GM12878 (cell line): ENCODE results near the gene XAGE5. TPM values are rescaled to one million over a fixed set of nuclear protein-coding genes. Genes with fewer than 3 reads are reported as not detected.

Experiments
- ATAC-seq: fragments of 200-7000 bp; cut with Tn5 transposase; 3 replicates; pipeline ENCODE4 v1.9.1; 2020; ENCODE audit warnings: mild to moderate bottlenecking, moderate library complexity
- BruUV-seq: library from RNA; stranded (reverse); fragments of 400-500 nt; replicated peaks from 2 replicates; lab custom pipeline; 2021; lab: Mats Ljungman, UMichigan
- CTCF ChIA-PET: fragments of 300-600 bp; sonication (Branson Sonifier 250); formaldehyde crosslinking; extraction: SDS; loops from one replicate; lab custom pipeline; 2021; ENCODE audit warnings: inconsistent platforms; lab: Yijun Ruan, JAX
- POLR2A ChIA-PET: fragments of 350-600 bp; formaldehyde crosslinking; extraction: SDS; loops from one replicate; lab custom pipeline; 2021; ENCODE audit warnings: inconsistent platforms; lab: Charles Lee
- RAD21 ChIA-PET: fragments of 300-600 bp; sonication (Branson Sonifier 250); formaldehyde crosslinking; loops from one replicate; lab custom pipeline; 2023; ENCODE audit warnings: antibody characterized with exemption; ENCODE audit not compliant: unreplicated experiment; lab: Charles Lee
- SMC1A ChIA-PET: fragments of 300-600 bp; sonication (Branson Sonifier 250); formaldehyde crosslinking; loops from one replicate; lab custom pipeline; 2023; ENCODE audit not compliant: unreplicated experiment, uncharacterized antibody; lab: Charles Lee
- DNase-seq: peaks from one replicate; pipeline ENCODE4 v3.0.0-alpha.2; 2011; ENCODE audit warnings: low read depth, low spot score
- FAIRE-seq: peaks from 3 replicates; lab custom pipeline; 2011; peaks lifted over from hg19 to GRCh38; lab: Jason Lieb, UNC
- H2AFZ ChIP-seq: 2 replicates; pipeline ENCODE4 v1.6.0; 2011; ENCODE audit warnings: low read depth, low read length, control low read depth; ENCODE audit not compliant: control insufficient read depth
- H3K27ac ChIP-seq: 2 replicates; pipeline ENCODE4 v1.5.1; 2011; ENCODE audit warnings: control low read depth; ENCODE audit not compliant: control insufficient read depth, insufficient read depth
- H3K27me3 ChIP-seq, 2 experiments: replicated peaks in 1 of 2; 2 replicates each; pipeline versions ENCODE4 v1.6.0 to v1.6.1; 2011; ENCODE audit warnings: low read length in 1 of 2; ENCODE audit not compliant: control insufficient read depth in 2 of 2, insufficient read depth in 2 of 2
- H3K36me3 ChIP-seq, 2 experiments: 2 replicates each; pipeline ENCODE4 v1.5.1; 2011; ENCODE audit warnings: low read length in 1 of 2; ENCODE audit not compliant: control insufficient read depth in 2 of 2, insufficient read depth in 2 of 2
- H3K4me1 ChIP-seq: 2 replicates; pipeline ENCODE4 v1.6.1; 2011; ENCODE audit warnings: mild to moderate bottlenecking, low read length, moderate library complexity, mixed read lengths; ENCODE audit not compliant: control insufficient read depth, insufficient read depth
- H3K4me2 ChIP-seq: 2 replicates; pipeline ENCODE4 v1.6.0; 2011; ENCODE audit warnings: control low read depth; ENCODE audit not compliant: control insufficient read depth, insufficient read depth
- H3K4me3 ChIP-seq: fragments of 200-600 bp; sonication (generic); 2 replicates; pipeline ENCODE4 v1.5.1; 2016
- H3K79me2 ChIP-seq: 2 replicates; pipeline ENCODE4 v1.6.0; 2011; ENCODE audit warnings: low read length; ENCODE audit not compliant: control insufficient read depth, insufficient read depth
- H3K9ac ChIP-seq: 2 replicates; pipeline ENCODE4 v1.8.0; 2011; ENCODE audit warnings: low read length, control low read depth, mixed read lengths; ENCODE audit not compliant: control insufficient read depth, insufficient read depth
- H3K9me3 ChIP-seq: replicated peaks from 3 replicates; pipeline ENCODE4 v1.5.1; 2011; ENCODE audit warnings: mild to moderate bottlenecking, low read length; ENCODE audit not compliant: control insufficient read depth, insufficient read depth
- H4K20me1 ChIP-seq: 2 replicates; pipeline ENCODE4 v1.6.0; 2011; ENCODE audit not compliant: control insufficient read depth, insufficient read depth
- ATF7 ChIP-seq: fragments of 450-650 bp; IDR thresholded peaks from 2 replicates; pipeline ENCODE4 v1.6.1; 2016; ENCODE audit warnings: low read depth, mild to moderate bottlenecking
- CBFB ChIP-seq: IDR thresholded peaks from 2 replicates; pipeline ENCODE4 v1.6.1; 2016; ENCODE audit warnings: antibody characterized with exemption, low read depth
- SIN3A ChIP-seq: IDR thresholded peaks from 2 replicates; pipeline ENCODE4 v1.6.1; 2012; ENCODE audit warnings: low read depth, low read length, improper control_type of control experiment
- TARDBP ChIP-seq: IDR thresholded peaks from 2 replicates; pipeline ENCODE4 v1.6.1; 2016; ENCODE audit warnings: borderline replicate concordance
- TCF12 ChIP-seq: IDR thresholded peaks from 2 replicates; pipeline ENCODE4 v1.6.1; 2011; ENCODE audit warnings: low read depth, mild to moderate bottlenecking, low read length
- ZNF207 ChIP-seq: fragments of 450-650 bp; IDR thresholded peaks from 2 replicates; pipeline ENCODE4 v1.6.1; 2014; ENCODE audit warnings: antibody characterized with exemption, mild to moderate bottlenecking, borderline replicate concordance
- ZNF217 ChIP-seq: fragments of 450-650 bp; IDR thresholded peaks from 2 replicates; pipeline ENCODE4 v1.6.1; 2017; ENCODE audit warnings: antibody characterized with exemption, mild to moderate bottlenecking
- ZNF24 ChIP-seq: fragments of 450-650 bp; IDR thresholded peaks from 2 replicates; pipeline ENCODE4 v1.6.1; 2017; ENCODE audit warnings: antibody characterized with exemption, mild to moderate bottlenecking
- ZNF622 ChIP-seq: fragments of 450-650 bp; IDR thresholded peaks from 2 replicates; pipeline ENCODE4 v1.6.1; 2017; ENCODE audit warnings: mild to moderate bottlenecking, inconsistent platforms
- WGBS: methylation state at CpG from one replicate; pipeline ENCODE4 v1.1.6; 2016; ENCODE audit warnings: low lambda C conversion rate; ENCODE audit not compliant: insufficient replicate concordance, insufficient coverage; ENCODE audit errors: missing lambda C conversion rate; 5-methylcytosine and 5-hydroxymethylcytosine counted together
- in situ Hi-C: fragments of 300-500 bp; cut with MboI; formaldehyde crosslinking; loops from 9 replicates; pipeline ENCODE4 v1.14.3; 2018; ENCODE audit warnings: mixed read lengths
- intact Hi-C: fragments of 100-400 bp; cut with micrococcal nuclease; formaldehyde crosslinking; loops from one replicate; pipeline ENCODE4 v1.14.2; 2022; ENCODE audit not compliant: unreplicated experiment
- polyA plus RNA-seq, 11 experiments: library from polyadenylated mRNA; depleted of rRNA in 4 of 11; unstranded in 6 of 11; stranded (reverse) in 5 of 11; fragments of >200 nt; fragmentation: Nextera tagmentation in 4 of 11; fragmentation: Illumina TruSeq in 1 of 11; extraction: Ambion mirVana in 4 of 11; extraction: Trizol in 1 of 11; gene quantifications; 1 replicate in 1 of 11; 2 replicates in 10 of 11; pipeline versions ENCODE4 v1.2.1 to v1.2.3, GENCODE V29; 2011 to 2016; ENCODE audit warnings: inconsistent platforms in 2 of 11, missing spikeins in 2 of 11, low read depth in 1 of 11
- total RNA-seq, 4 experiments: library from RNA; depleted of rRNA in 3 of 4; stranded (reverse); fragments of >200 nt in 3 of 4; fragmentation: Illumina TruSeq in 1 of 4; extraction: Trizol in 1 of 4; gene quantifications; 2 replicates each; pipeline versions ENCODE4 v1.2.1 to v1.2.3, GENCODE V29; 2013 to 2021
- TF ChIP-seq, protein P1 (sequence below): IDR thresholded peaks from 2 replicates; pipeline ENCODE4 v1.6.1; 2011; ENCODE audit warnings: mild to moderate bottlenecking, low read depth, low read length, moderate library complexity; ENCODE audit not compliant: insufficient replicate concordance
- TF ChIP-seq, protein P2 (sequence below): IDR thresholded peaks from 2 replicates; pipeline ENCODE4 v1.6.1; 2012; ENCODE audit warnings: low read length, inconsistent platforms
- TF ChIP-seq, protein P3 (sequence below): IDR thresholded peaks from 2 replicates; pipeline ENCODE4 v1.6.1; 2012; ENCODE audit warnings: mild to moderate bottlenecking, low read depth, low read length
- TF ChIP-seq, protein P4 (sequence below): fragments of 450-650 bp; IDR thresholded peaks from 2 replicates; pipeline ENCODE4 v1.6.1; 2014; ENCODE audit warnings: mild to moderate bottlenecking
- TF ChIP-seq, protein P5 (sequence below): IDR thresholded peaks from 2 replicates; pipeline ENCODE4 v1.6.1; 2011; ENCODE audit warnings: borderline replicate concordance, low read depth, mild to moderate bottlenecking, moderate library complexity, low read length; ENCODE audit not compliant: insufficient read depth, poor library complexity, severe bottlenecking

The XAGE5 gene
- total and polyA plus RNA-seq, 10 of the 15 experiments (the other 5 are each of a cell fraction or from before 2014, with no cell fraction given) = not detected

DNA sequence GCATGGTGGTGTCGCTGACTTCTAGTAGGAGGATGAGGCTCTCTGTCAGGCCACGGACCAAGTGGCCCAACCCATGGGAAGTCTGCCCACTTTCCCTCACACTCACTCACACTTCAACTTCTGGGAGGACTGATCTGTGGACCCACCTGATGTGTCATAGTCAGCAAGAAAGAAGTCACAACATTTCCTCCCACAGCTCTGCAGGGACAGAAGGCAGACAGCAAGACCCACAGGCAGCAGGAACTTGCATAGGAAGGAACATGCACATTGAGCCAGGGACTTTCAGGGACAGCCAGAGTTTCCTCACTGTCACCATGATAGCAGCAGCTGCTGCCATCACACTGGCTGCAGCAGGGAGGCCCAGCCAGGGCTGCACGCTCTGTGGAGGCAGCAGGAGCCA, 19.5 kb downstream of the XAGE5 start:
- Histone ChIP-seq H3K9me3 (no peaks in the 10 kb centered on the region; the same call in 2 of the 3 replicates), H3K27me3 (no peaks in the 10 kb centered on the region), H3K4me1 (no peaks in the 10 kb centered on the region), H3K9ac (no peak overlapping the region), H3K4me3 (no peak overlapping the region), H3K36me3 (no peaks in the 10 kb centered on the region), H2AFZ (no peak overlapping the region), H3K27ac (no peak overlapping the region), H4K20me1 (no peaks in the 10 kb centered on the region), H3K79me2 (no peaks in the 10 kb centered on the region), H3K4me2 (no peak overlapping the region)
- intact Hi-C loops = no loop called here
- ChIA-PET RAD21 (no interaction called here), POLR2A (no interaction called here), CTCF (no interaction called here), SMC1A (no interaction called here)
- DNase-seq (no peak), FAIRE-seq (no peak), ATAC-seq (no peak)
- in situ Hi-C loops = no loop called here
- BruUV-seq = no TSS peak
- 0% methylated on average over 3 of the region's 3 CpGs for WGBS
- TF ChIP-seq, protein P1, sequence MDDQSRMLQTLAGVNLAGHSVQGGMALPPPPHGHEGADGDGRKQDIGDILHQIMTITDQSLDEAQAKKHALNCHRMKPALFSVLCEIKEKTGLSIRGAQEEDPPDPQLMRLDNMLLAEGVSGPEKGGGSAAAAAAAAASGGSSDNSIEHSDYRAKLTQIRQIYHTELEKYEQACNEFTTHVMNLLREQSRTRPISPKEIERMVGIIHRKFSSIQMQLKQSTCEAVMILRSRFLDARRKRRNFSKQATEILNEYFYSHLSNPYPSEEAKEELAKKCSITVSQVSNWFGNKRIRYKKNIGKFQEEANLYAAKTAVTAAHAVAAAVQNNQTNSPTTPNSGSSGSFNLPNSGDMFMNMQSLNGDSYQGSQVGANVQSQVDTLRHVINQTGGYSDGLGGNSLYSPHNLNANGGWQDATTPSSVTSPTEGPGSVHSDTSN = no peak
- TF ChIP-seq ZNF217 (no peak), CBFB (no peak), TCF12 (no peak), ZNF207 (no peak), ZNF622 (no peak), ZNF24 (no peak), TARDBP (no peak), SIN3A (no peak), ATF7 (no peak)
- TF ChIP-seq, protein P2, sequence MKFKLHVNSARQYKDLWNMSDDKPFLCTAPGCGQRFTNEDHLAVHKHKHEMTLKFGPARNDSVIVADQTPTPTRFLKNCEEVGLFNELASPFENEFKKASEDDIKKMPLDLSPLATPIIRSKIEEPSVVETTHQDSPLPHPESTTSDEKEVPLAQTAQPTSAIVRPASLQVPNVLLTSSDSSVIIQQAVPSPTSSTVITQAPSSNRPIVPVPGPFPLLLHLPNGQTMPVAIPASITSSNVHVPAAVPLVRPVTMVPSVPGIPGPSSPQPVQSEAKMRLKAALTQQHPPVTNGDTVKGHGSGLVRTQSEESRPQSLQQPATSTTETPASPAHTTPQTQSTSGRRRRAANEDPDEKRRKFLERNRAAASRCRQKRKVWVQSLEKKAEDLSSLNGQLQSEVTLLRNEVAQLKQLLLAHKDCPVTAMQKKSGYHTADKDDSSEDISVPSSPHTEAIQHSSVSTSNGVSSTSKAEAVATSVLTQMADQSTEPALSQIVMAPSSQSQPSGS = no peak
- TF ChIP-seq, protein P3, sequence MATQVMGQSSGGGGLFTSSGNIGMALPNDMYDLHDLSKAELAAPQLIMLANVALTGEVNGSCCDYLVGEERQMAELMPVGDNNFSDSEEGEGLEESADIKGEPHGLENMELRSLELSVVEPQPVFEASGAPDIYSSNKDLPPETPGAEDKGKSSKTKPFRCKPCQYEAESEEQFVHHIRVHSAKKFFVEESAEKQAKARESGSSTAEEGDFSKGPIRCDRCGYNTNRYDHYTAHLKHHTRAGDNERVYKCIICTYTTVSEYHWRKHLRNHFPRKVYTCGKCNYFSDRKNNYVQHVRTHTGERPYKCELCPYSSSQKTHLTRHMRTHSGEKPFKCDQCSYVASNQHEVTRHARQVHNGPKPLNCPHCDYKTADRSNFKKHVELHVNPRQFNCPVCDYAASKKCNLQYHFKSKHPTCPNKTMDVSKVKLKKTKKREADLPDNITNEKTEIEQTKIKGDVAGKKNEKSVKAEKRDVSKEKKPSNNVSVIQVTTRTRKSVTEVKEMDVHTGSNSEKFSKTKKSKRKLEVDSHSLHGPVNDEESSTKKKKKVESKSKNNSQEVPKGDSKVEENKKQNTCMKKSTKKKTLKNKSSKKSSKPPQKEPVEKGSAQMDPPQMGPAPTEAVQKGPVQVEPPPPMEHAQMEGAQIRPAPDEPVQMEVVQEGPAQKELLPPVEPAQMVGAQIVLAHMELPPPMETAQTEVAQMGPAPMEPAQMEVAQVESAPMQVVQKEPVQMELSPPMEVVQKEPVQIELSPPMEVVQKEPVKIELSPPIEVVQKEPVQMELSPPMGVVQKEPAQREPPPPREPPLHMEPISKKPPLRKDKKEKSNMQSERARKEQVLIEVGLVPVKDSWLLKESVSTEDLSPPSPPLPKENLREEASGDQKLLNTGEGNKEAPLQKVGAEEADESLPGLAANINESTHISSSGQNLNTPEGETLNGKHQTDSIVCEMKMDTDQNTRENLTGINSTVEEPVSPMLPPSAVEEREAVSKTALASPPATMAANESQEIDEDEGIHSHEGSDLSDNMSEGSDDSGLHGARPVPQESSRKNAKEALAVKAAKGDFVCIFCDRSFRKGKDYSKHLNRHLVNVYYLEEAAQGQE = no peak
- TF ChIP-seq, protein P4, sequence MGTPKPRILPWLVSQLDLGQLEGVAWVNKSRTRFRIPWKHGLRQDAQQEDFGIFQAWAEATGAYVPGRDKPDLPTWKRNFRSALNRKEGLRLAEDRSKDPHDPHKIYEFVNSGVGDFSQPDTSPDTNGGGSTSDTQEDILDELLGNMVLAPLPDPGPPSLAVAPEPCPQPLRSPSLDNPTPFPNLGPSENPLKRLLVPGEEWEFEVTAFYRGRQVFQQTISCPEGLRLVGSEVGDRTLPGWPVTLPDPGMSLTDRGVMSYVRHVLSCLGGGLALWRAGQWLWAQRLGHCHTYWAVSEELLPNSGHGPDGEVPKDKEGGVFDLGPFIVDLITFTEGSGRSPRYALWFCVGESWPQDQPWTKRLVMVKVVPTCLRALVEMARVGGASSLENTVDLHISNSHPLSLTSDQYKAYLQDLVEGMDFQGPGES = no peak
- TF ChIP-seq, protein P5, sequence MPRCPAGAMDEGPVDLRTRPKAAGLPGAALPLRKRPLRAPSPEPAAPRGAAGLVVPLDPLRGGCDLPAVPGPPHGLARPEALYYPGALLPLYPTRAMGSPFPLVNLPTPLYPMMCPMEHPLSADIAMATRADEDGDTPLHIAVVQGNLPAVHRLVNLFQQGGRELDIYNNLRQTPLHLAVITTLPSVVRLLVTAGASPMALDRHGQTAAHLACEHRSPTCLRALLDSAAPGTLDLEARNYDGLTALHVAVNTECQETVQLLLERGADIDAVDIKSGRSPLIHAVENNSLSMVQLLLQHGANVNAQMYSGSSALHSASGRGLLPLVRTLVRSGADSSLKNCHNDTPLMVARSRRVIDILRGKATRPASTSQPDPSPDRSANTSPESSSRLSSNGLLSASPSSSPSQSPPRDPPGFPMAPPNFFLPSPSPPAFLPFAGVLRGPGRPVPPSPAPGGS = no peak
